Psoas muscle (tissue), 8 donors: ENCODE measurements around the gene ZNF18. TPM values are rescaled to one million over a fixed set of nuclear protein-coding genes. Genes with fewer than 3 reads are reported as not detected.
A peak's percentile ranks its signal among the peaks of the same experiment; 100 is the strongest.

Experiments
- ATAC-seq, 4 donors: fragments of 200-7000 bp; cut with Tn5 transposase; one replicate each; pipeline ENCODE4 v1.9.1; 2020; ENCODE audit warnings: moderate library complexity in 3 of 4, mild to moderate bottlenecking in 2 of 4
- DNase-seq, 2 donors: peaks; one replicate each; pipeline ENCODE4 v3.0.0-alpha.2; 2020
- H3K27ac ChIP-seq: fragments of 200-600 bp; one replicate; pipeline ENCODE4 v1.8.0; 2022
- H3K27me3 ChIP-seq, 3 donors: fragments of 200-600 bp in 1 of 3; one replicate each; pipeline versions ENCODE4 v1.6.1 to v1.8.0; 2013 to 2022; ENCODE audit warnings: low read length in 2 of 3, mild to moderate bottlenecking in 2 of 3, moderate library complexity in 1 of 3; ENCODE audit not compliant: insufficient read depth in 3 of 3
- H3K36me3 ChIP-seq, 2 donors: fragments of 200-600 bp in 1 of 2; one replicate each; pipeline versions ENCODE4 v1.6.1 to v1.8.0; 2013 to 2022; ENCODE audit warnings: low read depth in 1 of 2, mild to moderate bottlenecking in 1 of 2, moderate library complexity in 1 of 2; ENCODE audit not compliant: insufficient read depth in 1 of 2
- H3K4me1 ChIP-seq: fragments of 200-600 bp; one replicate; pipeline ENCODE4 v1.8.0; 2022
- H3K4me3 ChIP-seq: fragments of 200-600 bp; one replicate; pipeline ENCODE4 v1.8.0; 2022; ENCODE audit warnings: mild to moderate bottlenecking
- H3K9me3 ChIP-seq: fragments of 200-600 bp; one replicate; pipeline ENCODE4 v1.8.0; 2022
- CTCF ChIP-seq: fragments of 200-600 bp; IDR thresholded peaks from one replicate; pipeline ENCODE4 v1.8.0; 2022; ENCODE audit warnings: antibody characterized with exemption
- WGBS, 3 donors: extraction: QIAGEN DNeasy Blood & Tissue Kit; methylation state at CpG; one replicate each; pipeline versions ENCODE4 v1.1.6 to v1.1.7; 2013; 5-methylcytosine and 5-hydroxymethylcytosine counted together
- intact Hi-C, 2 donors: fragments of 100-400 bp; cut with DNase I; formaldehyde crosslinking; loops; one replicate each; pipeline versions ENCODE4 v1.11.0 to v1.14.2; 2022
- polyA plus RNA-seq, 3 donors: library from polyadenylated mRNA; stranded (reverse); fragments of 200-250 nt; gene quantifications; one replicate each; pipeline ENCODE4 v1.2.3, GENCODE V29; 2013
- total RNA-seq, 4 donors: library from RNA; stranded (reverse); fragmentation: NEBNext Ultra II Directional in 2 of 4; extraction: Animal tissue kit (Norgen Biotek cat#: 25700) in 2 of 4; gene quantifications; one replicate each; pipeline versions ENCODE4 v1.2.1 to v1.2.4, GENCODE V29; 2021 to 2023
- donor health status: healthy with polysubstance abuse.
- donor health status: DM: no; HTN: no; CAD: no; lungs with moderate emphysema.
- donor health status: Bipolar disorder and iron deficiency.
- donor health status: healthy.
- donor health status: DM: yes; HTN: yes; CAD: no.
- donor health status: DM: no; HTN: no; CAD: no.
- donor health status: DM: no; HTN: no; CAD: no.
- donor health status: DM: yes; HTN: yes; CAD: no.

ZNF18 gene
- total and polyA plus RNA-seq, 7 donors = 3.4 to 10.0 (median 5.0) TPM

DNA sequence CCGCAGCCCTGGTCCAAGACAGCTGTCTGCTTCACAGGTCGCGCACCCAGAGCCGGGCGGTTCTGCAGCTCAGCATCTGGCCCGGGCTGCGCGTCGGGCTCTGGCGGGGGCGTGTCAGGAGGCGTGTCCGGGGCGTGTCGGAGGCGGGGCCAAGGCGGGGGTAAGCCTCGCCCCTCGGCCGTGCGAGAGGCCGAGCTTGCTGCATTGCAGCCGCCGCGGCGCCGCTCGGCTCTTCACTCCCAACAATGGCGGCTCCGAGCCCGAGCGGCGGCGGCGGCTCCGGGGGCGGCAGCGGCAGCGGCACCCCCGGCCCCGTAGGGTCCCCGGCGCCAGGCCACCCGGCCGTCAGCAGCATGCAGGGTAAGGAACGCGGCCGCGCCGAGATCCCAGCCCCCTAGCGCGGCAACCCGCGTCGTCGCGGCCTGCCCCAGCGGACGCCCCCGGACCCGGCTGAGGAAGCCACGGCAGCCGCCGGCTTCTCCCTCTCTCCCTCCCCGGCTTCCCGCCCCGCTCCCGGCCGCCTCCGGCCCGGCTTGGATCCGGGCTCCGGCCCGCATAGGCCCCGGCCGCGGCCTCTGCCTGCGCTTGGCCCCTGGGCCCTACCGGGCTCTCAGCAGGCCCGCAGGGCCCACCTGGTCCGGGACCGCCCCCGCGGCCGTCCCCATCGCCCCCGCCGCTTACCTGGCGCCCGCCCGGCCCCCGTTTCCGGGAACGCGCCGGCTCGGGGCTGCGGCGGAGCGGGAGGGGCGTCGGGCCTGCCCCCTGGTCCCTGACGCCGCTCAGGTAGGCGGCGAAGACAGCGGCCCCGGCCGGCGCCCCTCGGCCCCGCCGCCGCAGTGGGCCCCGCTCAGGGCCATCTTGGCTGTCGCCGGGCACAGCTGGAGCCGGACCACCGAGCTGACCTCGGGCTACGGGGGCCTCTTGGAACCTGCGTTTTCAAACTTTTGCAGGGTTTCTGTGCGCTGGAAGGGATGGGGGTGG is 23.7 kb upstream of the ZNF18 start, which contains the start of gene MAP2K4:
TSS of gene MAP2K4 (plus strand) at position 236 of the 981 bp plus-strand sequence. CDS start at position 246, 10 bp downstream.
- intact Hi-C loops = loop anchor here (2.0 kb wide), 2 partner anchors 22 to 24 kb away; partner anchors contain the start of gene ZNF18 (in 1 of the 2)
- H3K27ac ChIP-seq = peak within 1 kb of the TSS; percentile 88
- no peak for TF ChIP-seq CTCF
- 0 to 1% (median 1%) methylated on average over 53 to 123 of the region's 123 CpGs for WGBS, 3 donors
- ATAC-seq (peak; percentile 100), DNase-seq (peak; percentile 91 to 96)
- H3K36me3 ChIP-seq = no peaks in the 10 kb centered on the region
- H3K9me3 ChIP-seq = no peaks in the 10 kb centered on the region
- H3K27me3 ChIP-seq = no peaks in the 10 kb centered on the region
- peak within 1 kb of the TSS; percentile 92 for H3K4me3 ChIP-seq
- peaks cover 41% of the 10 kb centered on the region for H3K4me1 ChIP-seq

DNA sequence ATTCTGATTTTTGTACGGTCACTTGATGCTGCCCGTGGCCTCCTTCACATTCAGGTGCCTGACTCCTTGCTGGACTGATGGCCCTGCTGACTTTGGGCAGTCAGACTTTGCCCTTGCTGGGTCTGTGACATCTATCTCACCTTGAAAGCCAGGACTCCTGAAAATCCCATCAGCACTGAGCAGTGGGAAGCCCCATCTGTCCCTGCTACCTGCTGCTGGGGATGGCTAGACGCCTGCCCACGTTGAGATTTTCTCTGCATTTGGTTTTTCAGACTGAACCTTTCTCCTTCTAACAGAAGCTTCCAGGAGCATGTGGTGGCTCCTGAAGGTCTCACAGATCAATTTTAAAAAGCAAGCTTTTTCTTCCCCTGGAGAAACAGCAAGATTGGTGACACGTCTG is 10.2 kb upstream of the ZNF18 start:
- no peak overlapping the region for H3K27ac ChIP-seq
- 78 to 85% (median 80%) methylated on average over 5 of the region's 5 CpGs for WGBS, 3 donors

GRCh38 chr17:11999696-12000095 is 2.4 kb upstream of the ZNF18 start:
- H3K4me3 ChIP-seq = no peak overlapping the region
- ATAC-seq (no peak), DNase-seq (no peak)
- no peak overlapping the region for H3K27ac ChIP-seq
- intact Hi-C loops = loop anchor here in 1 of 2 donors (2.0 to 10.0 kb wide), 2 partner anchors 21 to 1305 kb away; partner anchors contain the start of genes ADPRM, MAP2K4 and SCO1
- no peak for TF ChIP-seq CTCF
- H3K36me3 ChIP-seq = no peaks in the 10 kb centered on the region
- no peaks in the 10 kb centered on the region for H3K27me3 ChIP-seq
- H3K9me3 ChIP-seq = no peaks in the 10 kb centered on the region
- WGBS, 3 donors = 79 to 85% (median 84%) methylated on average over 5 of the region's 5 CpGs
- peaks cover 10% of the 10 kb centered on the region for H3K4me1 ChIP-seq

More for the DNA sequence above, 10.2 kb upstream of the ZNF18 start:
- no peak for DNase-seq
- Histone ChIP-seq H3K4me3 (no peak overlapping the region), H3K4me1 (no peaks in the 10 kb centered on the region), H3K36me3 (no peaks in the 10 kb centered on the region), H3K9me3 (no peaks in the 10 kb centered on the region), H3K27me3 (no peaks in the 10 kb centered on the region)
- TF ChIP-seq CTCF = no peak
- intact Hi-C loops = no loop called here
- ATAC-seq = no peak

- intact Hi-C loops = loop anchor here (2.0 to 10.0 kb wide), 2 partner anchors 23 to 1303 kb away; partner anchors contain the start of genes MAP2K4 (in 2 of the 2), ADPRM (in 1 of the 2) and SCO1 (in 1 of the 2)
- peak overlapping the region; percentile 96 for H3K4me3 ChIP-seq
- H3K4me1 ChIP-seq = peaks cover 10% of the 10 kb centered on the region
- H3K36me3 ChIP-seq = peaks cover 0 to 2% of the 10 kb centered on the region in 2 donors
- 43 to 56% (median 52%) methylated on average over 4 of the region's 4 CpGs for WGBS, 3 donors
- H3K9me3 ChIP-seq = no peaks in the 10 kb centered on the region
- no peak for TF ChIP-seq CTCF
- no peaks in the 10 kb centered on the region for H3K27me3 ChIP-seq
- ATAC-seq (peak in 1 of 4 donors; percentile 1), DNase-seq (no peak)
- peak overlapping the region; percentile 93 for H3K27ac ChIP-seq
These were observed 628 bp upstream of the ZNF18 start for GRCh38 chr17:11997972-11998233.
